Skeletal muscle satellite cell (primary cell): ENCODE results near the gene GRAMD1A.
A peak's percentile ranks its signal among the peaks of the same experiment; 100 is the strongest.
"Not testable (repeated sequence)": the region's sequence is repeated elsewhere in the genome, so short reads cannot be mapped to it uniquely, and the experiment has no call there.

Experiments used
- H3K27me3 ChIP-seq: 2 replicates; pipeline ENCODE4 v1.7.0; 2013; ENCODE audit warnings: low read length; ENCODE audit not compliant: control insufficient read depth, insufficient read depth
- H3K36me3 ChIP-seq: 2 replicates; pipeline ENCODE4 v1.7.0; 2013; ENCODE audit warnings: mild to moderate bottlenecking, control low read depth, low read length; ENCODE audit not compliant: insufficient read depth
- H3K4me1 ChIP-seq: 2 replicates; pipeline ENCODE4 v1.7.0; 2013; ENCODE audit warnings: low read length; ENCODE audit not compliant: control insufficient read depth, insufficient read depth
- H3K4me2 ChIP-seq: 2 replicates; pipeline ENCODE4 v1.7.0; 2013; ENCODE audit warnings: mild to moderate bottlenecking, low read length
- H3K4me3 ChIP-seq: 2 replicates; pipeline ENCODE4 v1.7.0; 2013; ENCODE audit warnings: low read length
- H3K9ac ChIP-seq: 2 replicates; pipeline ENCODE4 v1.7.0; 2013; ENCODE audit warnings: mild to moderate bottlenecking, low read depth, low read length, moderate library complexity
- H3K9me3 ChIP-seq: replicated peaks from 2 replicates; pipeline ENCODE4 v1.7.0; 2013; ENCODE audit warnings: mild to moderate bottlenecking, control low read depth, low read length

GRAMD1A gene

GRCh38 chr19:34964598-34964997 is 35.5 kb upstream of the GRAMD1A start:
- H3K4me2 ChIP-seq: peak overlapping the region; percentile 92
- H3K36me3 ChIP-seq: peaks cover 4% of the 10 kb centered on the region
- no peaks in the 10 kb centered on the region for H3K27me3 ChIP-seq
- H3K4me1 ChIP-seq: peaks cover 9% of the 10 kb centered on the region
- no peak overlapping the region for H3K4me3 ChIP-seq
- no peaks in the 10 kb centered on the region for H3K9me3 ChIP-seq
- no peak overlapping the region for H3K9ac ChIP-seq

GRCh38 chr19:34965505-34965904 is 34.6 kb upstream of the GRAMD1A start:
- H3K9ac ChIP-seq, H3K4me2 ChIP-seq, H3K27me3 ChIP-seq: not testable (repeated sequence)

GRCh38 chr19:34967551-34967950 is 32.6 kb upstream of the GRAMD1A start:
- H3K4me1 ChIP-seq: peaks cover 4% of the 10 kb centered on the region
- no peak overlapping the region for H3K4me2 ChIP-seq
- no peak overlapping the region for H3K9ac ChIP-seq
- H3K4me3 ChIP-seq: no peak overlapping the region
- no peaks in the 10 kb centered on the region for H3K9me3 ChIP-seq
- H3K36me3 ChIP-seq: no peaks in the 10 kb centered on the region
- H3K27me3 ChIP-seq: peaks cover 4% of the 10 kb centered on the region

More at GRCh38 chr19:34965505-34965904, 34.6 kb upstream of the GRAMD1A start:
- not testable (repeated sequence) for H3K4me3 ChIP-seq, H3K36me3 ChIP-seq, H3K4me1 ChIP-seq, H3K9me3 ChIP-seq

- H3K4me3 ChIP-seq: no peak overlapping the region
- no peaks in the 10 kb centered on the region for H3K36me3 ChIP-seq
- H3K4me1 ChIP-seq: no peaks in the 10 kb centered on the region
- peaks cover 9% of the 10 kb centered on the region for H3K27me3 ChIP-seq
- no peaks in the 10 kb centered on the region for H3K9me3 ChIP-seq
- H3K9ac ChIP-seq: no peak overlapping the region
- H3K4me2 ChIP-seq: no peak overlapping the region
These were observed 30.4 kb upstream of the GRAMD1A start for GRCh38 chr19:34969721-34970120.

- H3K9ac ChIP-seq, H3K4me1 ChIP-seq, H3K4me2 ChIP-seq, H3K36me3 ChIP-seq, H3K4me3 ChIP-seq, H3K9me3 ChIP-seq: not testable (repeated sequence)
- peaks cover 11% of the 10 kb centered on the region for H3K27me3 ChIP-seq
These were observed 29.8 kb upstream of the GRAMD1A start for GRCh38 chr19:34970185-34970780.

DNA sequence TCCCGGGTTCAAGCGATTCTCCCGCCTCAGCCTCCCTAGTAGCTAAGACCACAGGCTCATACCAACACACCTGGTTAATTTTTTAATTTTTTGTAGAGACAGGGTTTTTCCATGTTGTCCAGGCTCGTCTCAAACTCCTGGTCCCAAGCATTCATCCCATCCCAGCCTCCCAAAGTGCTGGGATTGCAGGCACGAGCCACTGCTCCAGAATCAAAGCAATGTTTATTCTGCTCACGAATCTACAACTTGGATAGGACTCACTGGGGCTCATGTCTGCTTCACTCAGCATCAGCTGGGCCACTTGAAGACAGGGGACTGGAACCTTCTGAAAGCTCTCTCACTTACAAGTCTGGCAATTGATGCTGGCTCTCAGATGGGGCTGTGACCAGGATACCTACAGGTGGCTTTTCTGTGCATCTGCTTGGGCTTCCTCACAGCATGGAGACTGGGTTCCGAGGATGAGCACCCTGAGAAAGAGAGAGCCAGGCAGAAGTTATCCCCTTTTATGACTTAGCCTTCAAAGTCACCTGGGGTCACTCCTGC is 27.9 kb upstream of the GRAMD1A start:
- Histone ChIP-seq H3K9me3 (peaks cover 5% of the 10 kb centered on the region), H3K4me1 (no peaks in the 10 kb centered on the region), H3K9ac (no peak overlapping the region), H3K36me3 (no peaks in the 10 kb centered on the region), H3K4me3 (no peak overlapping the region), H3K27me3 (peaks cover 11% of the 10 kb centered on the region), H3K4me2 (no peak overlapping the region)

- Histone ChIP-seq H3K4me3 (no peak overlapping the region), H3K9me3 (peaks cover 5% of the 10 kb centered on the region), H3K9ac (no peak overlapping the region), H3K4me2 (no peak overlapping the region), H3K27me3 (peaks cover 17% of the 10 kb centered on the region), H3K36me3 (no peaks in the 10 kb centered on the region), H3K4me1 (no peaks in the 10 kb centered on the region)
These were observed 25.5 kb upstream of the GRAMD1A start for GRCh38 chr19:34974646-34975045.

DNA sequence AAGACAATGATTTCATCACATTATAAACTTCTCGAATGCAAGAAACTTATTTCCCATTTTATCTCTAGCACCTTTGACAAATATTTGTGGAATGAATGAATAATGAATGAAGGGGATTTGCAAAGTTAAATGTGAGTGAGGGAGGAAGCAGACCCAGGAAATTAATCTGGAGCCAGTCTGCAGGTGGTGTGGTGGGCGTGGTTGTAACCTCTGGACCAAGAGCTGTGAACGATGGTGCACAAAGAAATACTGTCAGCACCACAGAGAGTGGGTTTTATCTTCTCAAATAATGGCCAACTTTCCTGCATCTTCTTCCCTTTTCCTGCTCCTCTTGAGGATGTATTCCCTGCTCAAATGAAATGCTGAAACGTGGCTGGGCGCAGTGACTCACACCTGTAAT is 25.1 kb upstream of the GRAMD1A start:
- Histone ChIP-seq H3K4me2 (no peak overlapping the region), H3K4me1 (no peaks in the 10 kb centered on the region), H3K27me3 (peaks cover 20% of the 10 kb centered on the region), H3K36me3 (no peaks in the 10 kb centered on the region), H3K9ac (no peak overlapping the region), H3K9me3 (peaks cover 5% of the 10 kb centered on the region), H3K4me3 (no peak overlapping the region)

DNA sequence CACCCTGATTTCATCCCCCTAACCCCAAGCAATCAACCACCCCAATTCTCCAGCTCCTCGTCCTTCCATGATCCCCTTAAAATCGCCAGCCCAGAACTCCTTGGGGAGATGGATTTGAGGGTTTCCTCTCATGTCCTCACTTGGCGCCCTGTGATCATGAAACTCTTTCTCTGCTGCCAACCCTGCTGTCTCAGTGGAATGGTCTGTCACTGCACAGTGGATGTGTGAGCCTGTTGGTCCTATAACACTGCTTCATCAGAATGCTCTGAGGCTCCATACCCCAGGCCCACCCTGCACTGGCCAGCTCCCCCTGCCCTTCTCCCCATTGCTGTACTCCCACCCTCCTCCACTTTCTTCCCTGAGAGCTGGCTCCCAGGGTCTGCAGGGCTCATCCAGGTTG is 23.5 kb upstream of the GRAMD1A start:
- H3K36me3 ChIP-seq: no peaks in the 10 kb centered on the region
- no peak overlapping the region for H3K4me2 ChIP-seq
- peaks cover 5% of the 10 kb centered on the region for H3K9me3 ChIP-seq
- no peak overlapping the region for H3K4me3 ChIP-seq
- H3K4me1 ChIP-seq: no peaks in the 10 kb centered on the region
- H3K9ac ChIP-seq: no peak overlapping the region
- peaks cover 20% of the 10 kb centered on the region for H3K27me3 ChIP-seq

GRCh38 chr19:34979819-34980640 is 20.1 kb upstream of the GRAMD1A start:
- Histone ChIP-seq H3K36me3 (no peaks in the 10 kb centered on the region), H3K9ac (no peak overlapping the region), H3K27me3 (peaks cover 12% of the 10 kb centered on the region), H3K4me3 (no peak overlapping the region), H3K4me2 (no peak overlapping the region), H3K9me3 (peaks cover 5% of the 10 kb centered on the region), H3K4me1 (no peaks in the 10 kb centered on the region)

GRCh38 chr19:34982275-34982674 is 17.8 kb upstream of the GRAMD1A start:
- H3K4me2 ChIP-seq: no peak overlapping the region
- H3K9me3 ChIP-seq: no peaks in the 10 kb centered on the region
- H3K27me3 ChIP-seq: peaks cover 12% of the 10 kb centered on the region
- H3K4me1 ChIP-seq: no peaks in the 10 kb centered on the region
- no peak overlapping the region for H3K4me3 ChIP-seq
- no peaks in the 10 kb centered on the region for H3K36me3 ChIP-seq
- no peak overlapping the region for H3K9ac ChIP-seq

GRCh38 chr19:34983786-34984185 is 16.3 kb upstream of the GRAMD1A start:
- H3K4me2 ChIP-seq: no peak overlapping the region
- H3K4me1 ChIP-seq: no peaks in the 10 kb centered on the region
- H3K27me3 ChIP-seq: peaks cover 12% of the 10 kb centered on the region
- no peak overlapping the region for H3K9ac ChIP-seq
- H3K36me3 ChIP-seq: no peaks in the 10 kb centered on the region
- no peak overlapping the region for H3K4me3 ChIP-seq
- H3K9me3 ChIP-seq: no peaks in the 10 kb centered on the region
